Pancreas (tissue), 10 donors: ENCODE results near the gene INPP5A. TPM values are rescaled to one million over a fixed set of nuclear protein-coding genes. Genes with fewer than 3 reads are reported as not detected.

Experiments used
- ATAC-seq, 4 donors: fragments of 200-7000 bp; cut with Tn5 transposase; one replicate each; pipeline versions ENCODE4 v1.8.0 to v1.9.1; 2020; ENCODE audit warnings: mild to moderate bottlenecking in 4 of 4, moderate library complexity in 4 of 4
- DNase-seq, 6 donors: peaks; one replicate each; pipeline ENCODE4 v3.0.0-alpha.2; 2020
- FAIRE-seq: peaks from 2 replicates; lab custom pipeline; 2012; peaks lifted over from hg19 to GRCh38; lab: Jason Lieb, UNC
- H3K27ac ChIP-seq, 4 donors: fragments of 200-600 bp; sonication (generic); 1 replicate in 3 of 4; 2 replicates in 1 of 4; pipeline versions ENCODE4 v1.5.0 to v1.8.0; 2020
- H3K27me3 ChIP-seq, 4 donors: fragments of 200-600 bp; one replicate each; pipeline ENCODE4 v1.8.0; 2021
- H3K36me3 ChIP-seq, 3 donors: fragments of 200-600 bp; sonication (generic) in 1 of 3; one replicate each; pipeline versions ENCODE4 v1.5.0 to v1.8.0; 2020 to 2021
- H3K4me1 ChIP-seq, 3 donors: fragments of 200-600 bp; one replicate each; pipeline ENCODE4 v1.8.0; 2021
- H3K4me3 ChIP-seq, 4 donors: fragments of 200-600 bp; sonication (generic) in 2 of 4; one replicate each; pipeline versions ENCODE4 v1.5.0 to v1.8.0; 2020 to 2021
- H3K9me3 ChIP-seq, 4 donors: fragments of 200-600 bp; one replicate each; pipeline ENCODE4 v1.8.0; 2021
- CTCF ChIP-seq, 4 donors: fragments of 200-600 bp; sonication (generic) in 3 of 4; IDR thresholded peaks; one replicate each; pipeline versions ENCODE4 v1.5.0 to v1.8.0; 2021; ENCODE audit warnings: antibody characterized with exemption in 4 of 4
- WGBS, 2 donors: extraction: QIAGEN DNeasy Blood & Tissue Kit; methylation state at CpG; one replicate each; pipeline ENCODE4 v1.1.7; 2013; 5-methylcytosine and 5-hydroxymethylcytosine counted together
- intact Hi-C, 3 donors: fragments of 100-400 bp; cut with DNase I; formaldehyde crosslinking; loops; one replicate each; pipeline versions ENCODE4 v1.11.1 to v1.14.2; 2022
- polyA plus RNA-seq, 2 donors: library from polyadenylated mRNA; stranded (reverse); fragments of 200-250 nt; gene quantifications; one replicate each; pipeline ENCODE4 v1.2.3, GENCODE V29; 2013
- total RNA-seq, 6 donors: library from RNA; stranded (reverse); fragmentation: NEBNext Ultra II Directional in 4 of 6; extraction: Animal tissue kit (Norgen Biotek cat#: 25700) in 4 of 6; gene quantifications; one replicate each; pipeline versions ENCODE4 v1.2.1 to v1.2.4, GENCODE V29; 2021 to 2023
- donor health status: healthy with polysubstance abuse.
- donor health status: DM: no; HTN: no; CAD: no; lungs with moderate emphysema.
- donor health status: DM: no; HTN: no; CAD: no.
- donor health status: control.
- donor health status: control.
- donor health status: Bipolar disorder and iron deficiency.
- donor health status: DM: yes; HTN: yes; CAD: no.
- donor health status: DM: no; HTN: no; CAD: no.
- donor health status: DM: no; HTN: no; CAD: no.
- donor health status: DM: yes; HTN: yes; CAD: no.

The INPP5A gene
- total and polyA plus RNA-seq, 8 donors, result 5.9 to 15.6 (median 11.3) TPM

- H3K9me3 ChIP-seq, result no peaks in the 10 kb centered on the region
- ATAC-seq, result no peak
- FAIRE-seq, result no peak
- WGBS, 2 donors, result 94 to 100% methylated on average over 1 of the region's 1 CpG
- H3K36me3 ChIP-seq, result peaks cover 0 to 3% (median 0%) of the 10 kb centered on the region in 3 donors
- H3K27ac ChIP-seq, result no peak overlapping the region
- no peak overlapping the region for H3K4me3 ChIP-seq
- no peak for TF ChIP-seq CTCF (IDR thresholded peaks at IDR 0.05)
- no peaks in the 10 kb centered on the region for H3K4me1 ChIP-seq
- no peaks in the 10 kb centered on the region for H3K27me3 ChIP-seq
- intact Hi-C loops, result no loop called here
- no peak for DNase-seq
Observed at GRCh38 chr10:132705943-132706342, 168.4 kb downstream of the INPP5A start.

GRCh38 chr10:132706701-132707100 is 169.1 kb downstream of the INPP5A start:
- TF ChIP-seq CTCF (IDR thresholded peaks at IDR 0.05), result no peak
- Histone ChIP-seq H3K27me3 (no peaks in the 10 kb centered on the region), H3K27ac (no peak overlapping the region), H3K4me1 (no peaks in the 10 kb centered on the region), H3K9me3 (no peaks in the 10 kb centered on the region), H3K4me3 (no peak overlapping the region), H3K36me3 (peaks cover 0 to 3% (median 0%) of the 10 kb centered on the region in 3 donors)
- WGBS, 2 donors, result 95 to 99% methylated on average over 11 of the region's 11 CpGs
- ATAC-seq (no peak), DNase-seq (peak in 2 of 6 donors; percentile 25 to 48), FAIRE-seq (no peak)
- intact Hi-C loops, result no loop called here

- FAIRE-seq (no peak), ATAC-seq (peak in 1 of 4 donors; percentile 52), DNase-seq (peak in 3 of 6 donors; percentile 22 to 53 (median 39))
- Histone ChIP-seq H3K9me3 (no peaks in the 10 kb centered on the region), H3K36me3 (peaks cover 0 to 3% (median 0%) of the 10 kb centered on the region in 3 donors), H3K4me3 (no peak overlapping the region), H3K27me3 (no peaks in the 10 kb centered on the region), H3K27ac (no peak overlapping the region), H3K4me1 (no peaks in the 10 kb centered on the region)
- 92 to 97% methylated on average over 14 of the region's 14 CpGs for WGBS, 2 donors
- TF ChIP-seq CTCF (IDR thresholded peaks at IDR 0.05), result no peak
- intact Hi-C loops, result no loop called here
Observed at GRCh38 chr10:132707121-132707775, 169.7 kb downstream of the INPP5A start.

DNA sequence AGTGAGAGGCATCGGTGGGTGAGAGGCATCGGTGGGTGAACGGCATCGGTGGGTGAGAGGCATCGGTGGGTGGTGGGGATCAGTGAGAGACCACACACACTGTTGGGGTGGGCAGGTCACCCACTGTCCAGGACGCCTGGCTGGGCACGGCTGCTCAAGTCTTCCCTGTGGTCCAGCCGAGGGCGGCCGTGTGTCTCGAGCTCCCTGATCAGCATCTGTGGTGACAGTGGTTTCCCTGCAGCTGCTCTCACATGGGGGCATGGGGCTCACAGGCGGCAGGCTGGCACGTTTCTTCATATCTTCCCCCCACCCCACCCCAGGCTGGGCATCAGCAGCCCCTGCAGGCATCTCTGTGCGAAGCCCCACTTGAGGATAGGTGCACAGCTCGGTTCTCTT is 170.2 kb downstream of the INPP5A start:
- DNase-seq (peak in 2 of 6 donors; percentile 47 to 51), ATAC-seq (no peak), FAIRE-seq (no peak)
- TF ChIP-seq CTCF (IDR thresholded peaks at IDR 0.05), result no peak
- Histone ChIP-seq H3K36me3 (peaks cover 0 to 3% (median 0%) of the 10 kb centered on the region in 3 donors), H3K4me3 (no peak overlapping the region), H3K9me3 (no peaks in the 10 kb centered on the region), H3K27me3 (no peaks in the 10 kb centered on the region), H3K4me1 (no peaks in the 10 kb centered on the region), H3K27ac (no peak overlapping the region)
- 97 to 100% methylated on average over 15 of the region's 15 CpGs for WGBS, 2 donors
- intact Hi-C loops, result no loop called here

DNA sequence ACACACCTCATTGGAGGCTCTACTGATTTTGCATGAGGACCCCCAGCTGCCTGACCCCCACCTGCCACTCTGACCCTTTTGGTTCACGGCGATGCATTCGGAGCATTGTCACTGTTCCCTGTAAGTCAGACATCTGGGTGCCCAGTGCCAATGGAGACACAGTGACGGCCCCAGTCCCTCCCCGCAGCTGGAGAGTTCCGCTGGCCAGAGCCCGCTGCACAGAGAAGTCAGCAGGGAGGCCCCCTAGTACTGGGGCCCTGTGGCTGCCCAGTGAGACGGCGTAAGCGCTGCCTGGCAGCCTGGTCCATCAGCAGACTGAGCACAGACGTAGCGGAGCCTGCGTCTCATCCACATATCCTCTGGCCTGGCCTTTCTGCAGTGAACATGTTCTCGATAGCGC is 170.9 kb downstream of the INPP5A start:
- no peaks in the 10 kb centered on the region for H3K27me3 ChIP-seq
- H3K4me1 ChIP-seq, result no peaks in the 10 kb centered on the region
- 97% methylated on average over 15 of the region's 15 CpGs for WGBS, 2 donors
- no peak overlapping the region for H3K4me3 ChIP-seq
- intact Hi-C loops, result no loop called here
- H3K36me3 ChIP-seq, result peaks cover 0 to 3% (median 0%) of the 10 kb centered on the region in 3 donors
- H3K27ac ChIP-seq, result no peak overlapping the region
- FAIRE-seq (no peak), ATAC-seq (no peak), DNase-seq (peak in 3 of 6 donors; percentile 2 to 36 (median 36))
- no peaks in the 10 kb centered on the region for H3K9me3 ChIP-seq
- no peak for TF ChIP-seq CTCF (IDR thresholded peaks at IDR 0.05)
